GM18498 (cell line): Measurements from ENCODE around the gene RETREG2.

ENCODE experiments used
- ATAC-seq: cut with Tn5 transposase; IDR thresholded peaks from one replicate; pipeline ENCODE4 v1.9.1; 2021; ENCODE audit warnings: mild to moderate bottlenecking, moderate library complexity; ENCODE audit not compliant: unreplicated experiment

RETREG2 gene, protein sequence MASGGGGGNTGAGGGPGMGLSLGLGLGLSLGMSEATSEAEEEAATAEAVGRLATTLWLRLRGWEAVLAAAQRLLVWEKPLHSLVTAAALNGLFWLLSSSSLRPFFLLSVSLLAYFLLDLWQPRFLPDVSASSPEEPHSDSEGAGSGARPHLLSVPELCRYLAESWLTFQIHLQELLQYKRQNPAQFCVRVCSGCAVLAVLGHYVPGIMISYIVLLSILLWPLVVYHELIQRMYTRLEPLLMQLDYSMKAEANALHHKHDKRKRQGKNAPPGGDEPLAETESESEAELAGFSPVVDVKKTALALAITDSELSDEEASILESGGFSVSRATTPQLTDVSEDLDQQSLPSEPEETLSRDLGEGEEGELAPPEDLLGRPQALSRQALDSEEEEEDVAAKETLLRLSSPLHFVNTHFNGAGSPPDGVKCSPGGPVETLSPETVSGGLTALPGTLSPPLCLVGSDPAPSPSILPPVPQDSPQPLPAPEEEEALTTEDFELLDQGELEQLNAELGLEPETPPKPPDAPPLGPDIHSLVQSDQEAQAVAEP

DNA sequence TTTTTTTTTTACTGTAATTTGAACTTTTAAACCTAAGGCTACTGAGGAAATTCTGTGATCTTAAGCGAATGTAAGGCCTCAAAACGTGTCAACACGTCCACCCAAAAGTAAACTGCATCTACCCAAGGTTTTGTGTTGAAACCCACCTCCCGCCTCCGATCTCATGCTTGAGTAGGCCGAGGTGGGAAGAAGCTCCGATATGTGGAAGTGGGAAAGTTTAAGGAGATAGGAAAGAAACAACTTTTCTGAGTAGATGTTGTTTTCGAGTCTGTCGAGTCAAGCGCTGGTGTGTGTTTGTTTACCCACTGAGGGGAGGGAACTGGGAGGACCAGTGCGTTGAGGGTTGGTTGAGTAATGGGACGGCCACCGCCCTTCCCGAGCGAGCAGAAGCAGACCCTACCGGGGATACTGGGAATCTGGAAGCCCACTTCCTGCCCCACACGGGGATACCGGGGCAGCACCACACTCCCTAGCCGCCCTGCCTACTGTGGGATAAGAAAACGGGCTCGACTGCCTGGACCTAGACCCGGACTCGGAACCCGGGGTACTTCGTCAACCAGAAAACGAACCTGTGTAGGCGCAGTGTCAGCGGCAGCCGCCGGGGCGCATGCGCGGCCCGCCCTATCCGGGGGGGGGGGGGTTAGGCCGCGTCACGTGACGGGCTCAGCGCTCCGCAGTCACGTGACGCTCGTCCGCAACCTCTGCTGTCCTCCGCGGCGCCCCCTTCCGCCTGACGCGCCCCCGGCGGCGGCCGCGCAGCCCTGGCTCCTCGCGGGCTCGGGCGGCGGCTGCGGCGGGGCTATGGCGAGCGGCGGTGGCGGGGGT, at the start of gene RETREG2:
Gene RETREG2 (plus strand): TSS at position 724 of the 825 bp plus-strand sequence. CDS start 78 bp downstream, at position 802.
- peak; percentile 53 for ATAC-seq

DNA sequence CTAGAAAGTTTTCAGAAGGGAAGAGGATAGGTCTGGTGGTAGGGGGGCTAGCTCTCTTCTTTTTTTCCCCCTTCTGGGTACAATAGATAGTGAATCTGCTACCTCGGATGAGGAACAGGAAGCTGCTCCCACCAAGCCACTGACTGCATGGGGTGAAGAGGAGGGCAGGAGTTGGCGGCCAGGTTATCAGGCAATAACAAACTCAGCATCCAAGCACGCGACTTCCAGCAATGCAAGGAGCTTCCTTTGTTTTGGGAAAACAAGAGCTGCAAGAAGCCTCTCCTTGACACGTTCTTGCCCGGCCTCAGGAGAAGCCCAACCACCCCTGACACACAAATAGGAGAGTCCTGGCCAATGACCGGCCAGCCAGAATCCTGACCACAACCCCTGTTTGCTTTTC, 49.7 kb upstream of the RETREG2 start:
- no peak for ATAC-seq

DNA sequence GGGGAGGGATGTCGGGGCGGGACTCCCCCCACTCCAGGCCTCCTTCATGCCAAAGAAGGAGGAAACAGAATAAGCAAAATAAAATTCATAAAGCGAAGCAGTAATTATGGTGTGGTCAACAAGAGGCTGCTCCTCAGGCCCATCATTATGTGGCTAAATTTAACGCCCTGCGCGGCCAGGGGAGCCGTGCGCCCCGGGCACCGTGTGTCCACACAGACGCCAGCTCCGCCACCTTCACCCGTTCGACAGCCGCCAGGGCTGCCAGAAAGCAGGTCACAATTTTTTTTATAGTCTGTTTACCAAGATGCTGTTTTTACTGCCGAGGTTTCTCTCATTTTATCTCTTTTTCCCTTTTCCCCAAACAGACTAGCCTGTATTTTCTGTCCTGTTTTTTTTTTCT, 48.5 kb upstream of the RETREG2 start:
- ATAC-seq, result no peak

DNA sequence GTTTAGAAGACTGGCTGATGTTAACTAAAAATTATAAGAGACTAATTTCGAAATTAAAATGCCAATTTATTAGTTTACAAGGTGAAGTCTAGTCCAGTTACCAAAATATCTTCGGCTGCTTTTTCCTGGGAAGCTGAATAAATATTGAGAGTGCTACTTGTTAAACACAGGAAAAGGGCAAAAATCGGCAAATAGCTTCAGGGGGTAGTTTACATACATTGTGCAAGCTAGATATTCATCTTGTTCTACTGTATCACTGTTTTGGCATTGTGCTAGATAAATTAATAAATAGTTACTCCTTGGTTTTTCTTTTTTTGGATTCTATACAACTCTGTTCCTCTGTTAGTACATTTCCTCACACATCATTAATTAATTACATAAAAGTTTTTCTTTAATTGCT, 46.7 kb upstream of the RETREG2 start:
- no peak for ATAC-seq

- no peak for ATAC-seq
These were observed 46.3 kb upstream of the RETREG2 start for GRCh38 chr2:219131744-219132143.

DNA sequence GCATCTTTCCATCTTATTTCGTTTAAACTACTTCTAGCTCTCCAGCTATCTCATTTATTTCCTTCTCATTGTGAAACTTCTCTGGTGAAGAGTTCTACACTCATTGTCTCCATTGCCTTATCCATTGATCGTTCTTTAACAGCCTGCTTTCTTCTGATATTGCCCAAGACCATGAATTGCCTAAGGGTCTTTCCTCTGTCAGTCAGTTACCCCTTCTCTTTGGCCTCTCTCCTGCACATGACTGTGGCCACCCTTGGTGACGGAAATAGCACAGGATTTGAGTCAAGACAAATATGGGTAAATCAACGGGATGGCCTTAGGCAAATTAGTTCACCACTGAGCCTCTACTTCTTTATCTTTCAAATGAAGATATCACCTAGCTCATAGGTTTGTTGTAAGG, 44.1 kb upstream of the RETREG2 start:
- ATAC-seq, result no peak

DNA sequence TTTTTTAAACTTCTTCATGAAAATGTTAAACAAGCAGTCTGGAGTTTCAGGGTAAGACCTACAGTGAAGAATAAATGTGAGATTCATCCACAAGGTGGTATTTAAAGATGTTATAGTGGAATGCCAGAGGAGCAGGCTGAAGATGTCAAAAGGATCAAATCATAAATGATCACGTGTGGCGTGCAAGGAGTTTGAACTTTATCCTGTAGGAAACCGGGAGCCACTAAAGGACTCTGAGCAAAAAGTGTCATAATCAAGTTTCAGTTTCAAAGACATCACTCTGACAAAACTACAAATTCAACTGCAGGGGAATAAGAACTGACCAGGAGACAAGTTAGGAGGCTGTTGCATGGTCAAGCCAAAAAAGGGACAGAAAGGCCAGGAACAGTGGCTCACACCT, 37.4 kb upstream of the RETREG2 start:
- no peak for ATAC-seq

DNA sequence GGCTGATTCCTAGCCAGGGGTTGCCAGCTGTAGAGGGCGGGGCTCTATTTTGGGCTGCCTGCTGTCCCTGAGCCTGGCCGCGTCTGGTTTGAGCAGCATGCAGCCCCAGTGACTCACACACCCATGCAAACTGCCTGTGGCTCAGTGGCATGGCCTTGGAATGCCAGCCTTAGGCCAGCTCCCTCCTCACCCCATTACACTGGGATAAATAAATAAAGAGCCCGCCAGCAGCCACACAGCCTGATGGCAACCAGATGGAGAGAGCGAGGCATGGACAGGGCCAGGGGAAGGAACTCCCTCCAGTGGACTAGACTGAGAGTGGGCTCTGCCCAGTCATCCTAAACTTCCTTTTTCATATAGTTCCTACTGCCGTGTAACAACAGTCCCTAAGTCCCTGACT, 35.7 kb upstream of the RETREG2 start:
- no peak for ATAC-seq

GRCh38 chr2:219149667-219150066, 28.4 kb upstream of the RETREG2 start:
- ATAC-seq, result no peak

DNA sequence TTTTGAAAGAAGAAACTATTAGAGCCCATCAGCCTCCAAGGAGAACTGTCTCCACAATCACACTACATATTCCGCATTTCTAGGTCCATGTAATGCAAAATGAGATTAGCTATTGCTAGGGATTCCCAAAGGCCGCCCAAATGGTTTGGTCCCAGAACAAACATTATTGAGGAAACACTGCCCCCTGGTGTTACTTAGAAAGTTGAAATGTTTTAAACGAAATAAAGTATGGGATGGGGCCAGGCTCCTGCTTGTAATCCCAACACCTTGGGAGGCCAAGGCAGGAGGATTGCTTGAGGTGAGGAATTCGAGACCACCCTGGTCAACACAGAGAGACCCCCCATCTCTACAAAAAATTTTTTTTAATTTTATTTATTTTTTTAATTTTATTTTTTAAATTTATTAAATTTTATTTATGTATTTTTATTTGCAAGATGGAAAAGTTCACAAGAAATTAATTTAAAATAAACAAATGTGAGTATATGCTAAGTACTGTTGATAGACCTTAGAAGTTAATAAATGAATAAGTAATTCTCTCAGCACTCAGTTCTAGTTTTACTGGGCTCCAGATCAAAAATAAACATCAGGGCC, 22.9 kb upstream of the RETREG2 start:
- ATAC-seq, result no peak

GRCh38 chr2:219157396-219157795, 20.7 kb upstream of the RETREG2 start:
- ATAC-seq, result no peak

GRCh38 chr2:219158025-219158424, 20.1 kb upstream of the RETREG2 start:
- no peak for ATAC-seq

- no peak for ATAC-seq
These were observed 19.5 kb upstream of the RETREG2 start for GRCh38 chr2:219158586-219158985.

DNA sequence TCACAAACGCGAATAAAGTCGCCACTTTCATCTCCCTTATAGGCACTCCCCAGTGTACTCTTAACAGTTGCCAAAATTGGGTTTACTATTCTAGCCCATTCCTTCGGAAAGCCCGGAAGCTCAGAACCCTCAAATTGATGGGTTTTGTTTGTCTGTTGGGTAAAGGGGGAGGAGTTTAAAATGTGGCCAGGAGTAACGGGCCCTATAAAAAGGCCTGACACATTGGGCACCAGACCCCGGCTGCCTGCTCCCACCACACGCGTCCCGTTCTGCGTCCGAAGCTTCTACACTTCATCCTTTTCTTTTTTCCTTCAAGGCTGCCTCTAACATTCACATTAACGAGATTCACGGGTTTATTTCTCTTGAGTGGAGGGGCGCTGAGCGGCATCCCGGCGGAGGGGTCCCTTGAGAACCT, 18.3 kb upstream of the RETREG2 start:
- ATAC-seq, result no peak

- ATAC-seq, result peak; percentile 86
These were observed 17.7 kb upstream of the RETREG2 start, which contains the start of gene NHEJ1 for GRCh38 chr2:219160186-219161017. NHEJ1 (minus strand) TSS chr2:219160815; CDS start chr2:219158362, 2,453 bp downstream.

DNA sequence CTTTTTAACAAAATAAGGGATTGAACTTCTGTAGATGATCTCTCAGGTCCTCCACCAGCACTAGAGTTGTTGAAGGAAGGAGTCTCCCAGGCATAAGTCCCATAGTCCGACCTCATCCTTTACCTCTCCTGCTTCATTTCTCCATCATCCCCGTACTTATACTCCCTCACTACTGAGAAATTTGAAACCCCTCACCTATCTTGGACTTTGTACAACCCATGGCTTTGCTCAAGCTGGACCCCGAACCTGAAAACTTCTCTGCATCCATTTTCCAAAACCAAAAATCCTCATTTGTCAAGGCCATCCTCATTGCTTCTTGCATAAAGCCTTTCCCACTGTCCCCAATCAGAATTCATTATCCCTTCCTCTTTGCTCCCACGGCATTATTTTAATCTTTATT, 17.0 kb upstream of the RETREG2 start:
- no peak for ATAC-seq

DNA sequence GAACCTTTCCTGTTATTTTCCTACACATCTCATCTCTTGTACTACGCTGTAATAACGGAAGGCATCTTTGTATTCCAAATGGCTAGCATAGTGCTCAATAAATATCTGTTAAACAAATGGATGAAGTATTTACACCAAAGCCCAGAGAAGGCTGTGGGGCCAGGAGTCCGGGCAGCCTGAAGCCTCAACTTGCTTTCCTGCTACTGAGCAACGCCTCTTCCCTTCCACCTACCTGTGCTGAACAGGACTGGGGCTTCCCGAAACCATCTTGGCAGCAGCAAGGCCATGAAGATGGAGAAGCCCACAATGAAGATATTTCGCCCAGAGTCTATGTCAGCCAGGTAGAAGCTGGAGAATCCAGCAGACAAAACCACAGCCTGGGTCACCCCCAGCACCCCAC, 14.9 kb upstream of the RETREG2 start:
- ATAC-seq, result no peak

DNA sequence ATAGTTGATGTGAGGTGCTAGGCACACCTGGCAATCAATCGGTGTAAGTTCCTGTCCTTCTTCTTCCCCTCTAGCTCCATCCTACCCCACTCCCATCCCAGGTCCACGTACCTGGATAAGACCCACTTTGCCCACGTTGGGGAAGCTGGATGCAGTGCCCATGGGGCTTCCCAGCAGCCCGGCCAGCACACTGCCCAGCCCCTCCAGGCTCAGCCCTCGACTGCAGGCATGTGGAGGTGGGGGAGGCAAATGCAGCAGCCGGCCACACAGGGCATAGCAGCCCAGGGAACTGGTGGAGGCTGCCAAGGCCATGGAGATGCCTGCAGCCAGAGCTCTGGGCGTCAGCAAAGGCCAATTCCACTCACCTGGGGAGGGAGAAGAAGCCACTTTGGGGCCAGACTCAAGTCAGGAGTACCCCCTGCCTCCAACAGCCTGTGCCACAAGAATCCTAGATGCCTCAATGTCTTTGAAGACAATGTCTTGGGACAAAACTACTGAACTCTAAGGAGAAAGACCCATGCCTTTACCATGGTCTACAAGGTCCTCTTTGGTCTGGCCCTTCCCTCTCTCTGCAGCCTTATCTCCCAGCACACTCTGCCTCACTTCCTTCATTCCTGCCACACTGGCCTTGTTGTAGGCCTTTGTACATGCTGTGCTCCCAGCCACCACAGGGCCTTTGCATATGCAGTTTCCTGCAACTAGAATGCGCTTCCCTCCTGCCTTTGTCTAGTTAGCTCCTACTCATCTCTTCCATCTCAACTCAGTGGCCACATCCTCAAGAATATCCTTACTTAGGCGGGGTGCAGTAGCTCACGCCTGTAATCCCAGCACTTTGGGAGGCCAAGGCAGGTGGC, 12.8 kb upstream of the RETREG2 start:
- ATAC-seq, result no peak

GRCh38 chr2:219167997-219168396, 10.1 kb upstream of the RETREG2 start:
- no peak for ATAC-seq
